Ramos (cell line): ENCODE measurements around the gene GABBR2.

Experiments
- in situ Hi-C: fragments of 300-500 bp; cut with MboI; formaldehyde crosslinking; loops from one replicate; pipeline ENCODE4 v1.14.3; 2022; ENCODE audit warnings: low sequenced_read_pairs; ENCODE audit not compliant: unreplicated experiment

The GABBR2 gene

DNA sequence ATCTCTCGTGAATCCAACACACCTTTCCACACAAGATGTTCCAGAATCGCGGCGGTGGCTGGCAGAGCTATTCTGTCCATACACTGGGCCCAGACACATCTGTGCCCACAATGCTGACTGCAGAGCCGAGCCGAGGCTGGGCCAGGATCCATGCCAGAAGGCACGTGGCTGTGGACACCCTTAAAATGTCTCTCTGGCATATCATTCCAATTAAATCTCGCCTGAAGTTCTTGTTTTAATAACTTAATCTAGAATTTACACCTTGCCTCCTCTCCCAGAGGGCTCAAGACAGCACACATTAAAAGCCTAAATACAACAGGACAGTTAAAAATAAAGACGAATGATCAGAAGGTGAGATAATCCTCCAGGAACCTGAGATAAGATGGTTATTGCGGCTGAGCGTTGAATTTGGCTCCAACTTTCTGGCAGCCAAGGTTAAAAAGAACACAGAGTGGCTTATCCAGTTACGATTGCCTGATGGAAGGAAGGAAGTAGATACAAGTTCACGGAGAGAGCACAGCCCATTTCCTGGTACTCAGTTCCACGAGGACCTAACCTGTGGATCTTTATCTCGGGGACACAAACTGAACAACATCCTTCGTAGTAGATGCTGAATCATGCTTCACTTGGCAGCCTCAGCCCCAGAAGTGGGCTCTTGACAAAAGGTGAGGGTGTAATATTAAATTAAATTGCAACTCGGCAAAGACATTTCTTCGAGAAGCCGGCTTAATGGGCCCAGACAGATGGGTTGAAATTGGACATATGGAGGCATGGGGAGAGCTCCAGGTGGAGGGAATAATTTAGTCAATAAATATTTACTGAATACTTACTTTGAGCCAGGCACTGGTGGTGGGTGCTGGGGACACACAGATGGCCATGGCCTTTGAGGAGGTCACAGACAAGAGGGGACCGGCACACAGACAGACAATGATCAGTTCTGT, 367.3 kb downstream of the GABBR2 start:
- in situ Hi-C loops, result no loop called here

DNA sequence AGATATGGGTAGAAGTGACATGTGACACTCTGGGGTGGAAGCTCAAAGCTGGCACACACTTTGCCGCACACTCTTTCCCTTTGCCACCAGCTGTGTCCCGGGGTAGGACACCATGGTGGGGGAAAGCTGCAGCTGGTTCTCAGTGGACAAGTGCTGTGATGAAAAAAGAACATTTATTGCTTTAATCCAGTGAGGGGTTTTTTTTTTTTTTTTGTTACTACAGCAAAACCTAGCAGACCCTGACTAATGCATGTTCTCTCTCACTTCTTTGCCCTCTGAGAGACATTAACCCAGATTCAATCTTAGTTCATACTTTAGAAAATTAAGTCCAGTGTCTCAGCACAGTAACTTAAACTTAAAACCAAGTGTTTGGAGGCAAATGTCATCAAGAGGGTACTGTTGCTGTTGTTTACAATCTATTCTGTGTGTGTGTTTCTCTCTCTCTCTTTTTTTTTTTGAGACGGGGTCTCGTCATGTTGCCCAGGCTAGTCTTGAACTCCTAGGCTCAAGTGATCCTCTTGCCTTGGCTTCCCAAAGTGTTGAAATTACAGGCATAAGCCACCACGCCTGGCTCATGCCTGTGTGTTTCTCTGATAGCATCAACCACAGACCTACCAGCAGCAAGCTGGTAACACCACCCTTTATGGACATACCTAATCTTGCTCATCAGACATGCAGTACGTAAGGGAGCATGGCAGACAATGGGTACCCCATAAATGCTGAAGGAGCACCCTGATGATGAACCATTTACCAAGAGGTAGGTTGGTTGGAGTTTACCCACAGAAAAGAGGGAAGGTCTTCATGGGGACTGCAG, 368.5 kb downstream of the GABBR2 start:
- in situ Hi-C loops, result no loop called here

DNA sequence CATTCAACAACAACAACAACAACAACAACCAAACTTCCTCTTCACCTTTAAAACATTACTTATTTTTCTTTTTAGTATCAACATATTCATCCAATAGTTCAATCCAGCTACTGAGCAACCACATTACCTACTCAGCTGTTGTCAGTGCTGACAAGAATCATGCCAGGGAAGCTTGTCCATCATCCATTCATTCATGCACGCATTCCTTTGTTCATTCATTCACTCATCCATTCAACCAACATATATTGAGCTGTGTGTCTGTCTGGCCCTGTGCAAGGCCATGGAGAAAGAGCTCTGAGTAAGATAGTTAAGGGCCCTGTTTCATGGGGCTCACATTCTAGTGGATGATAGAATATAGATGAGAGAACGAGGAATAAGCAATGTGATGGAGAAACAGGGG, 373.1 kb downstream of the GABBR2 start:
- in situ Hi-C loops, result no loop called here

DNA sequence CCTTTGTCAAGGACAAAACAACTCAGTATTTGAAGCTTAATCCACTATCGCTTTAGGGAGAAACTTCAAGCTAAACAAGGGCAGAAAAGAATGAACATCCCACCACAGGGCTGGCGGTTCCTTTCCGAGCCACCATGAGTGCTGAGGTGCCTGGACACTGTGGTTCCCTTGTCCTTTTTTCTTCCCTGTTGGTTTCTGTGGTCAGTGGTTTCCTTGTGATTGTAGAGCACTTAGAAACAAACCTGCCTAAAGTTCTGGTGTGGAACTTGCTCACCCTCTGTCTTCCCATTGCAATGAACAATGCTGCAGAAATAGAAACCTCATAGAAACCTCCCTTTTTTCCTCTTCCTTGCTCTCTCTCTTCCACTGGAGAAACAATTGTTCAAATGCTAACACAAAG, 373.9 kb downstream of the GABBR2 start:
- in situ Hi-C loops, result no loop called here

DNA sequence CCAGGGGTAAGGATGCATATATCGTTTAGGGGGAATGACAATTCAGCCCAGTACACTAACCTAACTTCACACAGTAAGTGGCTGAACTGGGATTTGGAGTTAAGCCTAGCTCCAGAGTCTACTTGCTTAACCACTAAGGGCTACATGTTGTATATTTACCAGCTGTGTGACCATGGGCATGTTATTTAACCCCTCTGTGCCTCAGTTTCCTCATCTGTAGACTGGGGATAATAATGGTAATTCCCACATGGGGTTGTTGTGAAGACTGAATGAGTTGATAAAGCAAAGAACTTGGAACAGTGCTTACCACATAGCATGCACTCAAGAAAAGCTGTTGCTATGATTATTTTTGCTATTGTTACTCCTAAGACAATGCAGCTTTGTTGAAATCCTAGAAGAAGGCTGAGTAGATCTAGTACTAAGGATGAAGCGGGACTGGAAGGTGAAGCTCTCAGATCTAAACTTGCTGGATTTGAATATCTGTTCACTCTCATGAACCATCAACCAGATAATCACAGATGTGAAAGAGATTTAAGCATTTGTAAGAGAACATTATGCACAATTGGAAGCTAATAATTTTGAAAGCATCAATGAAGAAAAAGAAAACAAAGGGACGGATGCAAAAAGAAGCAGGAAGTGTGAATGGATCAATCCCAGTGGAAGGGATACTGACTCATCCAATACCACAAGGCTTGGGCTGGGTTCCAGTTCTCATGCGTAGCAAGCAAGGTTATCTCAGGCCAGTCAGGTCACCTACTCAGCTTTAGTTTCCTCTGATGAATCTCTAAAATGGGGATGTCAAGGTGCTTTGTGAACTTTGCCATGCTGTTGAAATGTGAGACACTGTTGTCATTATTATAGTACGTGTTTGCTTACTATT, 374.8 kb downstream of the GABBR2 start:
- in situ Hi-C loops, result no loop called here

DNA sequence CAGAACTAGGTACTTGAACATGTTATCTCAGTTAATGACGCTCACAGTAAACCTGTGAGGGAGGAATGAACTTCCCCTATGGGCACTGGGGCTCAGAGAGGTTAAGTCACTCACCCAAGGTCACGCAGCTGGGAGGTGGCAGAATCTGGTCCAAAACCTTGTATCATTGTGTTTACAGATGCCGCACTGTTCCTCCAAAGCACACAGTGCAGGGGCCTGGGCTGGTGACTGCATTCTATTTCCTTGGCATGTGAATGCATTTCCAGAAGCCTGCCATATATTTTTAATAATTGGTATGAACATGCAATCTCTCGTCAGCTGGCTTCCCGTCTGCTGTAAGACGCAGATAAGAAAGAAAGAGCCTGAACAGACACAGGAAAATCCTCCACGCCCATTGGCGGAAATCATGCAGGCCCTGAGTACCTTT, 376.3 kb downstream of the GABBR2 start:
- in situ Hi-C loops, result no loop called here

DNA sequence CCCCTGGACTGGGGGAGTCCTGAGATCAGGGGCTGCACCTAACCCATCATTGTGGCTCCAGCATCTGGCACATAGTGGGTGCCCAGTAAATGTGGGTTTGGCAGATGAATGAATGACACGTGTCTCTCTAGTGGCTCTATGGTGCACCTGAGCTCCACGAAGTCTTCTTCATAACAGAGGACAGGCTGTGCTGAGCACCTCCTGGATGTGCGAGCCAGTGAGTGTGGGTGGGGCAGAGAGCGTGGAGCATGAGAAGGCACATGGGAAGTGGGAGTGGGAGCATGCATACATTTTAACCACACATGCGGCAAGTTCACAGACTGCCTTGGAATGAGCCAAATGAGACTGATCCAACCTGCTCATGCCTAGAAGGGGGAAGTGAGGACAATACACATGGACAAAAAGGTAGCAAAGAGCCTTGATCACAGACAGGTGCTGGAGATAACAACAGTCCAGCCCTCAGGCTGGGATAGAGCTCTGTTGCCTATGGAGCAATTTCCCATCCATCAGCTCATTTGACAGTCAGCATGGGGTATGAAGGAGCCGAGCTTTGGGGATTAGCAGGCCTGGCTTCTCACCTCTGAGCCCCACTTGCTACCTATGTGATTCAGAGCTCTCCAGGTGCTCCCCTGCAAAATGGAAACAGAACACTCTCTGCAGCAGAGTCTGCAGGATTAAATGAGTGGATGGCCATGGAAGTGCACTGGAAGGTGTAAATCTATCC, 377.0 kb downstream of the GABBR2 start:
- in situ Hi-C loops, result no loop called here

DNA sequence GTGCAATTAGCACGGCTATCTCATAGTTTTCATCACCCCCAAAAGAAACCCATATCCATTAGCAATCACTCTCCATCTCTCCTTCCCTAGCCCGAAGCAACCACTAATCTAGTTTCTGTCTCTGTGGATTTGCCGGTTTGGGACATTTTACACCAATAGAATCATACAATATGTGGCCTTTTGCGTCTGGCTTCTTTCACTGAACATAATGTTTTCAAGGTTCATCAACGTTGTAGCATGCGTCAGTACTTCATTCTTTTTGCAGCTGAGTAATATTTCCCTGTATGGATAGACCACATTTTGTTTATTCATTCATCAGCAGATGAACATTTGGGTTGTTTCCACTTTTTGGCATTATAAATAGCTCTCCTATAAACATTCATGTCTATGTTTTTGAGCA, 377.9 kb downstream of the GABBR2 start:
- in situ Hi-C loops, result no loop called here

DNA sequence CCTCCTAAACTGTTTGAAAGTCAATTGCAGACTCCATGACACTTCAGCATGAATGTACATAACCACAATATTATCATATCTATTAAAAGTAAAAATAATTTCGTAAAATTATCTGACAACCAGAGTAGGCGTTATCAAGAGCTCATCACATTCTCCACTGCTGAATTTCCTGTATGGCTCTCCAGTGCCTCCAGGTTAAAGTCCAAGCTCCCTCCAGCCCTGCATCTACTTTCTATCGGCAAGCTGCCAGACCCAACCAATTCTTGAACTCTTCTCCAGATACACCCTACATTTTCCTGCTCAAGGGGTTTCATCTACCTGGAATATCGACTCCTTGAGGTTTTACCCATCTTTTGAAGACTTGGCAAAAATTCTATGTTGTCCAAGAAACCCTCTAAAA, 378.8 kb downstream of the GABBR2 start:
- in situ Hi-C loops, result no loop called here

DNA sequence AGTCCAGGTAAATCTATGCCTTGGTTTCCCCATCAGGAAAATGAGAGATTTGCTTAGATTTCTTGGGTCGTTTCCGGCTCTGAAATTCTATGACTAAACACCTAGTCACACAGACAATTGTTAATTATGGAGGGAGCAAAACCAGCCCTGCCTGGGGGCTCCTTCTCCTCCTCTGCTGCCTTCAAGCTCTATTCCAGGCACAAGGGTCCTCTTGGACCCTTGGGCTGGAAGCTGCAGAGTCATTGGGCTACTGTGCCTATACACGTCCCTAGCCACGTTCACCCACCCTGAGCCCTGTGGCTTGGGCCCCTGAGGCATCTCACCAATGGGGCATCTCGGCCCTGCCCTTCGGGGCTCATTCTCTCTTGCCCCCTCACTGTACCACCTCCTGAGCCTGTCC, 379.5 kb downstream of the GABBR2 start:
- in situ Hi-C loops, result no loop called here

DNA sequence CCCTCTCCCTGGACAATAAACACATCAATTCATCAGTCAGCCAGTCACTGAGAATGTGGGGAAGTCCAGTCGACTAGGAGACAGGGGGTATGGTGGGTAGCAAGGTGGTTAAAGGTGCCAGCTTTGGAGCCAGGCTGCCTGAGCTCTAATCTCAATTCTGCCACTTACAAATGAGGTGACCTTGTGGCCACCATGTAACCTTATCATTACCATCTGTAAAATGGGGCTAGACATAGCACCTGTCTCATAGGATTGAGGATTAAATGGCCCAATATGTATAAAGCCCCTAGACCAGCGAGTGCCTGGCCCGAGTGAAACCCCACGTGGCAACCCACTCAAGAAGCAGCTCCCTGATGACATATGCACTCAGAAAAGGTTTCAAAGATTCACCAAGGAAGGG, 380.0 kb downstream of the GABBR2 start:
- in situ Hi-C loops, result no loop called here

DNA sequence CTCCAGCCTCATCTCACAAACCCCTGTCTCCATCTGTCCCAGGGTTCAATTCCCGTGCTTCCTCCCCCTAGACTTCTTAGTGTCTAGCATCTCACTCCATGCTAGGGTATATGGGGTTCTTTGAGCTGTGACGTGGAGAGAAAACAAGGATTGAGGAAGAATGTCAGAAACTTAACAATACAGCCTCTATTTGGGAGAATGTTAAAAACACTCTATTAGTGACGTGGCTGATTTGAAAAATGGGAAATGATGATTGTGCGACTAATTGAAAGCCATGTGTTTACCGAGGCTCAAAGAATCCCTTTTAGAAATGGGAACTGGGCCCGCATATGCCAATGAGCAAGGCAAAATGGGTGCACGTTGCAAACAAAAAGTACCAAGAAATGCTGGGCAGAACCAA, 380.6 kb downstream of the GABBR2 start:
- in situ Hi-C loops, result no loop called here

DNA sequence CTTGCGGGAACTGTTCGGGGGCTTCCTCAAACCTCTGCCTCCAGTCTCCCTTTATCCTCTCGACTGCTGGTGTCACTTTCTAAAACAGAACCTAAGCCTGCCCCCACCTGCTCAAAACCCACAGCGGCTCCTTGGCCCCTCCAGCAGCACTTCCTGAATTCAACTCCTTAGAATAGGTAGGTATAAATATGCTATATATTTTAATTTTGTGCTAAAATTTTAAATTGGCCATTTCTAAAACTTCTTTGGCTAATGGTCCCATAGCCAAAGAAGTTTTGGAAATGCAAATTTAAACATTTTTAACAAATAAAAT, 381.5 kb downstream of the GABBR2 start:
- in situ Hi-C loops, result no loop called here

DNA sequence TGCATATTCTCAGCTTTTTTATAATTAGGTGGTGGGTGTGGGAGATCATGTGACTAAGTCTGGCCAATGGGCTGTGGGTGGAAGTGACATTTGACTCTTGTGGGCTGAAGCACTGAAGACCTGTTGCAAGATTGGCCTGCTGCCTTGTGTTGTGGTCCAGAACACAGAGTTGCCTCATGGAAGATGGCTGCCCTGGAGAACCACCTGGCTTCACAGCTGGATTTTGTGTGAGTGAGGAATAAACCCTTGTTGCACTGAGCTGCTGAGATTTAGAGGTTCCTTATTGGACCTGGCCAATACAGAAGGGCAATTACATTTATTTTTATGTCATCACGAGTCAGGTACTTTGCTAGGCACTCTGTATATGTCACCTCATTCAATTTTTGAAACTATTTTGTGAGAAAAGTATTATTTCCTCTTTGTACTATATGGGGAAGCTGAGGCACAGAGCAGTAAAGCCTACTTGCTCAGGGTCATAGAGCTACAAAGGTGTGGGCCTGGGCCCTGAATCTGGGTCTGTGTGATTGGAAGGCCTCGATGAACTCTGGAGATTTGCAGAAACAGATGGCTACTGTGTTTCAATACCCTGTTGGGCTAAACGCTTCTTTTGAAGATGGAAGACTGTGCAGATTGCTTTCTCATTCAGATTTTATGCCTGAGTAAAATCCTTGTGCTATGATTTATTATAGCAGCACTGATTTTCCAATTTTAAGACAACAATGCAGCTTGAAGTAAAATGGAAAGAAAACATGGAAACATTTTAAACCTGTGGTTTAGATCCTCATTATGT, 382.1 kb downstream of the GABBR2 start:
- in situ Hi-C loops, result no loop called here

DNA sequence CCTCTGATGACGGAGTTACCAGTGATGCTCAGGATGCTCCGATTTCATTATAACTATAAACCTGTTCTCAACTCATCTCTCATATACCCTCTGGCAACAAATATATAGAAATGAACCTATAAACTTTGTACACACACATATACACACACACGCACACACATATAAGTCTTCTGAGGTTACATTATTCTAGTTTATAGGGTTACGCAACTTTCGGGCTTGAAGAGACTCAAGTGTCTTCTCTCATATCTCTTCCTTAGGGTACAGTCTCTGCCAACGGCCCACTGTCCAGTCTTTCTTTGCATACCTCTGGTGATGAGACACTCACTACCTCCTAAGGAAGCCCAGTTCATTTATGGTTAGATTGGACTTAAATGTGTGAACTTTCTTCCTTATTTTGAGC, 383.9 kb downstream of the GABBR2 start:
- in situ Hi-C loops, result loop anchor here (25.0 kb wide), 1 partner anchor 462 kb away; the partner anchor contains the start of gene ANKS6

DNA sequence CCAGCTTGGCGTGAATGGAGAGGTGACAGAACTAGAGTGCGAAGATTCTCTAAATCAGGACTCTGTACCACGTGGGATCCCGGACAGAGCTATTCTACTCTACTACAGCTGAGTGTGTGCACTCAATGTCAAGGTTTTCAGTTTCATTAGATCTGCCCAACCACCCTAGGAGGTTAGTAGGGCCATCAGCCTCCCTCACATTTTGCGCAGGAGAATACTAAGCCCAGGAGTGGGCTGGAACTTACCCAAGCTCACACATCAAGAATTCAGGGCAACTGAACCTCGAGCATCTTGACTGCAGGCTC, 385.0 kb downstream of the GABBR2 start:
- in situ Hi-C loops, result loop anchor here (25.0 kb wide), 1 partner anchor 464 kb away; the partner anchor contains the start of gene ANKS6

DNA sequence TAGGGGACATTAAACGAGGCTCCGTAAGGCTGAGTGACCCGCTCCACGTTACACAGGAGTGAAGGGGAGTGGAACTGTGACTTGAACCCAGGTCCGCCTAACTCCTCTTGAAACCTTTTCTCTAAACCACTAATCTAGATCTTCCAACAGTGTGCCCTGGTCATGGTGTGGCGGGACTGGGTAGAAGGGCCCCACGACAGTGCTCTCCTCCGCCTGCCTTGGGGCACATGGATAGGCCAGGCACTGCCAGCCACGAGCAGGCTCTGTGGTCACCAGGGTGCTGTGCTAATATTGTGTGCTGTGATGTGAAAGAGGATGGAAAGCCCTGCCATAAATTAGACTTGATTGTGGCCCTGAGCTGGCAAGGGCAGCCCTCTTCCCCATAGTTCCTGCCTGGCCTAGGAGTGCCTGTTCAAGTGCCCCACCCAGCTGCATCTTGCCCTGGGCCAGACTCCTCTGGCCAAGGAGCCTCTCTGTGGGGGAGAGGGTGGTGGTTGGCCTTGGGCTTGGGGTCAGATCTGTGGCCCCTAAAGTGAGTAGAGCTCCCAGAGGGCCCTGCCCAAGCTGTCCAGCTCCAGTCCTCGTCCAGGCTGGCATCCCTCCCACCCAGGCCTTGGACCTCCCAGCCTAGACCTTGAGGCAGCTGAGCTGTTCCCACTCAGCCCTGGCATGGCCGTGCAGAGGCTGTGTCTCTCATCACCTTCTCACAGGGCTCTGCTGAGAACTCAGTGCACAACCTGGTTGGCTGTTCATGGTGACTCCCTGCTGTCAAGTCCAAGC, 385.5 kb downstream of the GABBR2 start:
- in situ Hi-C loops, result loop anchor here (25.0 kb wide), 1 partner anchor 464 kb away; the partner anchor contains the start of gene ANKS6

DNA sequence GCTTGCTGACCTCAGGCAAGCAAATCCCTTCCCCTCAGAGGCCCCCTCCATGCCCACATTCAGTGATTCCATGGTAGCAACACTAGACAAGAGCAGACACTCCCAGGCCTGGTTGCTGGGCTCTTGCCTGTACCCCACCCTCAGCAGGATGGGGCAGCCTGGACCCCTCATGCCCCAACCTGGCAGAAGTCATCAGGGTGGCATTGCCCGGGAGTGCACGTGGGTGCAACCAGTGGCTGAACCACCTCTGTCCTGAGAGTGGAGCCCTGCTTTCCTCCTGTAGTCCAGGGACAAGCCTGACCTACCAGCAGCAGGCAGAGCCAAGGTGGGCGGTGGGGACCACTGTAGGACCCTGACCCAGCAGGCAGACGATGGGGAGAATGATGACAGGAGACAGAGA, 387.5 kb downstream of the GABBR2 start:
- in situ Hi-C loops, result loop anchor here (25.0 kb wide), 1 partner anchor 466 kb away; the partner anchor contains the start of gene ANKS6
